GM23248 (cell line): ENCODE data around the gene C1QL2.

Experiments used
- EZH2 ChIP-seq: fragments of 200-600 bp; sonication (generic); IDR thresholded peaks from 2 replicates; pipeline ENCODE4 v1.6.1; 2018; ENCODE audit warnings: antibody characterized with exemption, mild to moderate bottlenecking; ENCODE audit not compliant: insufficient read depth, poor library complexity, severe bottlenecking
- EZH2phosphoT487 ChIP-seq: fragments of 200-600 bp; sonication (generic); IDR thresholded peaks from 2 replicates; pipeline ENCODE4 v1.6.1; 2018; ENCODE audit warnings: antibody characterized with exemption, moderate library complexity, mild to moderate bottlenecking, low read depth; ENCODE audit not compliant: insufficient read depth

DNA sequence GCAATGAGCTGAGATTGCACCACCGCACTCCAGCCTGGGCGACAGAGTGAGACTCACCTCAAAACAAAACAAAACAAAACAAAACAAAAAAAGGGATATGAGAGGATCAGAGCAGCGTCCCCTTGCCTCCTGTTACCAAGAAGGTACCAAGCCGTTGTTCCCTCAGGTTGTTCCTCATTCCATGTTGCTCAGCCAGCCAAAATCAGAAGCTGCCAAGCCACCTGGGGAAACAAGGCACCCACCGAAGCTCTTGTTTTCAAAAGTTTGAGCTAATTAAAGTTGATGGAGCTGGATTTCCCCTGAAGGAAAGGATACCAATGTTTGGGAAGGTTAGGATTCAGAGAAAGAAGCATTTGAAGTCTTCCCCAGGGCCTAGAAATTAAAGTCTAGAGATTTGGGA lies 43.3 kb upstream of the C1QL2 start:
- TF ChIP-seq EZH2phosphoT487 (no peak), EZH2 (no peak)
